Breast epithelium (tissue), 3 donors: ENCODE data around the gene SPIRE1.

Source experiments
- CTCF ChIP-seq, 3 donors: fragments of 450-650 bp; IDR thresholded peaks; one replicate each; pipeline ENCODE4 v1.5.1; 2016 to 2017; ENCODE audit warnings: antibody characterized with exemption in 3 of 3, mild to moderate bottlenecking in 3 of 3, moderate library complexity in 3 of 3
- POLR2A ChIP-seq: fragments of 450-650 bp; IDR thresholded peaks from one replicate; pipeline ENCODE4 v1.6.1; 2016; ENCODE audit warnings: antibody characterized with exemption, mild to moderate bottlenecking, moderate library complexity
- POLR2AphosphoS5 ChIP-seq, 3 donors: sonication (generic); formaldehyde crosslinking; IDR thresholded peaks; one replicate each; pipeline ENCODE4 v1.6.1; 2017; ENCODE audit warnings: antibody characterized with exemption in 3 of 3

GRCh38 chr18:12428923-12429322 lies 229.0 kb downstream of the SPIRE1 start:
- TF ChIP-seq CTCF (IDR thresholded peaks at IDR 0.05) (no peak), POLR2A (no peak), POLR2AphosphoS5 (IDR thresholded peaks at IDR 0.05) (no peak)
